KG1 (cell line): ENCODE data around the gene ANGPT4.

ENCODE experiments used
- DNase-seq: peaks from one replicate; lab custom pipeline; 2025; lab: John Stamatoyannopoulos, UW

Gene ANGPT4, protein sequence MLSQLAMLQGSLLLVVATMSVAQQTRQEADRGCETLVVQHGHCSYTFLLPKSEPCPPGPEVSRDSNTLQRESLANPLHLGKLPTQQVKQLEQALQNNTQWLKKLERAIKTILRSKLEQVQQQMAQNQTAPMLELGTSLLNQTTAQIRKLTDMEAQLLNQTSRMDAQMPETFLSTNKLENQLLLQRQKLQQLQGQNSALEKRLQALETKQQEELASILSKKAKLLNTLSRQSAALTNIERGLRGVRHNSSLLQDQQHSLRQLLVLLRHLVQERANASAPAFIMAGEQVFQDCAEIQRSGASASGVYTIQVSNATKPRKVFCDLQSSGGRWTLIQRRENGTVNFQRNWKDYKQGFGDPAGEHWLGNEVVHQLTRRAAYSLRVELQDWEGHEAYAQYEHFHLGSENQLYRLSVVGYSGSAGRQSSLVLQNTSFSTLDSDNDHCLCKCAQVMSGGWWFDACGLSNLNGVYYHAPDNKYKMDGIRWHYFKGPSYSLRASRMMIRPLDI

DNA sequence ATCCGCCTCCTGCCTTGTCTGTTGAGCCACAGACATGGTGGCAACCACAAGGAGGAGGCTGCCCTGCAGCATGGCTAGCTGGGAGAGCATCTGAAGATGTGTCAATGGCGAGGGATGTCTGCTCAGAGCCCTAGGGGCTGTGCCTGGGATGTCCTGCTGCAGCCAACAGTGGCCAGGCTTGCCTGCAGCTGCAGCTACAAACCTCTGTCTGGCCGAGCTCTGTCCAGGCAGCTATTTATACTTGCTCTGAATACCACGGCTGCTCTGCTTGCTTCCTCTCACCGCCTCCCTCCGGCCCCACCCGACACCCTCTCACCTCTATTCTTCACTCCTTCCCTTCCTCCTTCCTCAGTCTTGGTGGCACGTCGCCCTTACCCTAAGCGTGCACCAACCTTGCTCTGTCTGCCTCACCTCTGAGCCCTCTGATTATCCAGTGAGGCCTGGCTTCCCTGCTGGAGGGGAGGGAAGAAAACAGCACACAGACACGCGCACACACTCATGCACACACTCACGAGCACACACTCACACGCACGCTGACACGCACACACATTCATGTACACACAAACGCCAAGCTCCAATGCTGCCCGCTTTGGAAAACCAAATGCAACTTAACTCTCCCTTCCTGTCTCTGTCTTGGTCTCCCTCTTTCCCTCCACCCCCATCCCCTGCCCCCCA is at the start of gene ANGPT4:
Gene ANGPT4, minus strand, starts transcription at position 210 of the 675 bp plus-strand sequence. Its CDS starts 120 bp downstream, at position 90.
- no peak for DNase-seq

DNA sequence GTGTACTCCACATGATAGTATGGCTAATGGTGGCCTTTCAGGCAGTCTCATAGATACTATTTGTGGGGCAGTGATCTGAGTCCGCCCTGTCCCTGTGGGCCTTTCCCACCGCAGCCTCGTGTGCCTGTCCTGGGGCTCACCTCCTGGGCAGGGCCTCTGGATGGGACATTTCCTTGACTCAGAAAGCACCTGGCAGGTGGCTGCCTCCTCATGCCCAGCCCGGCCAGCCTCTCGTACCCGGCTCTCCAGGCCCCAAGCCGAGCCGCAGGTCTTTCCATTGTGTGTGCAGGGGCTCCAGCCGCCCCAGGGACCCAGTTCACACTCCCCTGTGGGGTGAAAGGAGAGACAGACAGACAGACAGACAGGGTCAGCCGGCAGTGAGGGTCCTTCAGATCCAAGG is 47.7 kb upstream of the ANGPT4 start:
- DNase-seq: no peak

- DNase-seq: no peak
Observed at GRCh38 chr20:962683-963082, 46.5 kb upstream of the ANGPT4 start.

DNA sequence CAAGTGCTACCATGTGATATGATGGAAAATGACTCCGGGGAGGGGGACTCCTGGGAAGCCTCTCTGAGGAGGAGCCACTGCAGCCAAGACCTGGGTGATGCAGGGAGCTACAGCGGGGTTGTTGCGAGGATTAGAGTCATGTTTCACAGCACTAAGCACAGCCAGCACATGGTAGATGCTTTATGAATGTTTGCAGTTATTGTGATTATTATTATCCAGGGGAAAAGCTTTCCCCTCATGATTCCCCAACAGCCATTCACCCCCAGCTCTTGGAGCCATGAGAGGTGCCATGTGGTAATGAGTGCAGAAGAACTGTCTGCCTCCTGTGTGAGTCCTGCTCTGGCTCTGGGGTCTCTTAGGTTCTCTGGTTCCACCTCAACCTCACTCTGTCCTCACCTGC is 46.1 kb upstream of the ANGPT4 start:
- no peak for DNase-seq

GRCh38 chr20:961768-962167 is 45.6 kb upstream of the ANGPT4 start:
- no peak for DNase-seq

- no peak for DNase-seq
Observed at GRCh38 chr20:959996-960615, 44.0 kb upstream of the ANGPT4 start.

GRCh38 chr20:958936-959815 is 43.0 kb upstream of the ANGPT4 start:
- no peak for DNase-seq

GRCh38 chr20:957544-957943 is 41.4 kb upstream of the ANGPT4 start:
- no peak for DNase-seq

GRCh38 chr20:956330-956951 is 40.3 kb upstream of the ANGPT4 start:
- DNase-seq: peak; percentile 34

DNA sequence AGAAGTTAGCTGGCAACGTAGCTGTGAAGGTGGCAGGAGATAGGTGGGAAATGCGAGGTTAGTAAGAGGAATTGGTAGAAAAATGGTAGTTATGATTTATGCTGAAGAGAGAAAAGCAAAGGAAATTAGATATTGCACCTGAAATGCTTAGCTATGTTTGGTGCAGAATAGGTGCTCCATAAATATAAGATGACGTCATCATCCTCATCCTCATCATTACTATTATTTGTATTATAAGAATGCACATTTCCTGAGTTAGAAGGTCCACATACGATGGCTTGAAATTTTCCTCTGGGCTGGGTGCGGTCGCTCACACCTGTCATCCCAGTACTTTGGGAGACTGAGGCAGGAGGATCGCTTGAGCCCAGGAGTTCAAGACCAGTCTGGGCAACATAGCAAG is 39.5 kb upstream of the ANGPT4 start:
- no peak for DNase-seq

GRCh38 chr20:955111-955510 is 39.0 kb upstream of the ANGPT4 start:
- no peak for DNase-seq

DNA sequence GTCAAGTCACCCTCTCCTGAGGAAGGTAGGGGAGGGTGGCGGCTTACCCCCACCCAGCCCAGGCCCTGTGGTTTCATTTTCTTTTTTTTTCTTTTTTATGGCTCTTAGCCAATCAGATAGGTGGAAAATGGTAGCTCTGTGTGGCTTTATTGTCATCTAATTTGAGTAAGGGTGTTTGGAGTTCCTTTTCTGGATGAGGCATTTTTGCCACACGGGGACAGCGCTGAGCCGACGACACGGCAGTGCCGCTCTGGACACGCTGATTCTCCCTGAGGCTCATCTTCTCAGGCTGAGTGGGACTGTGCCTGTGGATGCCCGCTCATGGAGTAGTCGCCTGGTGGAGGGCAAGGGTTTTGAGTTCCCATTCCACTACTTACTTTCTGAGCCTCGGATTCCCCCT is 37.6 kb upstream of the ANGPT4 start:
- no peak for DNase-seq

- no peak for DNase-seq
Observed at GRCh38 chr20:952196-952795, 36.2 kb upstream of the ANGPT4 start.

- no peak for DNase-seq
Observed at GRCh38 chr20:951384-952169, 35.4 kb upstream of the ANGPT4 start.

DNA sequence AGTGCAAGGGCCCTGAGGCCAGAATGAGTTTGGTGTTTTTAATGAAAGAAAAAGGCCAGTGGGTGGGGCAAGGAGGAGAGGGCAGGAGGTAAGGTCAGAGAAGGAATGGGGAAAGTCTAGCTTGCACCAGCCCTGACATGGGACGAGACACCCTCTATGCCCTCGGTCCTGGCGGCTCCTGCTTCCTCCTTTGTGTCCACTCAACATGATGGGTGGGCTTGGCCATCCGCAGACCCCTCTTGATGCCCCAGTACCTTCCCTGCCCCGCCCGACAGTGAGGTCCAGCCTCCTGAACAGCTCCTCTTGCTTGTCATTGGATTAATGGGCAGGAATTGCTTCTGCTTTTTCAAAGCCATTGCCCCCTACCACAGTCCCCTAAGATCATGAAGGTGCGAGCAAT is 33.6 kb upstream of the ANGPT4 start:
- no peak for DNase-seq

- no peak for DNase-seq
Observed at GRCh38 chr20:946826-947225, 30.7 kb upstream of the ANGPT4 start.

DNA sequence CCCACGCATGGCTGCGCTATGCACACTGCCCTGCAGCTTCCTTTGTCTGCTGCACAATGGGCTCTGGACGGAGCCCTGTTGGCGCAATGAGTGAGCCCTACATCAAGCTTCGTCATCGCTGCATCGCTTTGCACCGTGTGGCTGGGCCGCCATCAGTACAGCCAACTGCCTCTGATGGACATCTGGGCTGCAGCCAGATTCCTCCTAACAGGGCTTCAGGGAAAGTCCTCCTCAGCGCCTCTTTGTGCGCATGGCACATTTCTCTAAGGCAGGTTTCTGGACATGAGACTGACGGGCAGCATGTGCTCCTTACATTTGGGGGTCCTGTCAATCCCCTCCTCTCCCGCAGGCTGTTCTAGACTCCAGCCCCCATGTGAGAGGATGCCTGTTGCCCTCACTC is 29.7 kb upstream of the ANGPT4 start:
- DNase-seq: no peak

- no peak for DNase-seq
Observed at GRCh38 chr20:944774-945410, 28.8 kb upstream of the ANGPT4 start.

DNA sequence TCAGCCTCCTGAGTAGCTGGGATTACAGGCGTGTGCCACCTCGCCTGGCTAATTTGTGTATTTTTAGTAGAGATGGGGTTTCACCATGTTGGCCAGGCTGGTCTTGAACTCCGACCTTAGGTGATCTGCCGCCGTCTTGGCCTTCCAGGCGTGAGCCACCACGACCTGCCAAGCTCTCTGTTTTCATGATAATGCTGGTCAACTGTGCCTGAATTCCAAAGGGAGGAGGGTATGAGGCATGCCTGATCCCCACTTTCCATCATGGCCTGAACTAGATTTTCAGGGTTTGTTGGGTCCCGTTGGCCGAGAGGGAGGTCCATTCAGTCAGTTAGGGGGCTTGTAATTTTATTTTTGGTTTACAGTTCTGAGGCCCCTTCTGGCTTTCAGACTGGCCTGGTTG is 28.0 kb upstream of the ANGPT4 start:
- no peak for DNase-seq

DNA sequence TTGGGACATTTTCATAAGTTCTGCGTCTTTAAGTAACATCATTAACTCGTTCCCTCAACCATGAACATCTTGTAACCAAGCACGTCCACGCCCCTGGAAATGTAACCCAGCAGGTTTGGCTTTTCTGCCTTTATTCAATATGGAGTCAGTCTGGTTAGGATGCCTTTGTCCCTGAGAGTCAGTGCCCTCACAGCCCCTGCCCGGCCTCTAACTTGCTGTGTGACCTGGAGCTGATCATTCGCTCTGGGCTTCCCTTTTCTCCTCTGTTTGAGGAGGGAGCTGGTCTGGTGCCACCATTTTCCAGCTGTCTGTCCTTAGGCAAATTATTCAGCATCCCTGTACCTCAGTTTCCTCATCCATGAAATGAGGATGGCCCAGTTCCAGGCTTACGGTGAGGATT is 26.5 kb upstream of the ANGPT4 start:
- DNase-seq: no peak
